Astrocyte of the spinal cord (primary cell): Measurements from ENCODE around the gene PTCD1.
"Not testable (repeated sequence)": the region's sequence is repeated elsewhere in the genome, so short reads cannot be mapped to it uniquely, and the experiment has no call there.

Experiments
- DNase-seq: peaks from one replicate; pipeline ENCODE4 v3.0.0; 2011; ENCODE audit warnings: low read depth, low spot score
- H3K4me3 ChIP-seq: 2 replicates; pipeline ENCODE4 v1.5.1; 2011; ENCODE audit warnings: low read depth, mild to moderate bottlenecking, low read length, moderate library complexity
- CTCF ChIP-seq: IDR thresholded peaks from 2 replicates; pipeline ENCODE4 v1.5.1; 2012; ENCODE audit warnings: low read depth, mild to moderate bottlenecking, low read length, inconsistent platforms
- in situ Hi-C: cut with HindIII; loops from 2 replicates; pipeline ENCODE4 v1.10.0; 2017; ENCODE audit warnings: low sequenced_read_pairs

PTCD1 gene

GRCh38 chr7:99393355-99394187, 45.0 kb downstream of the PTCD1 start:
- in situ Hi-C loops, result no loop called here
- TF ChIP-seq CTCF, result no peak
- DNase-seq, result peak; percentile 38
- H3K4me3 ChIP-seq, result peak overlapping the region; percentile 45

- H3K4me3 ChIP-seq, result peak overlapping the region; percentile 45
- no peak for TF ChIP-seq CTCF
- peak; percentile 69 for DNase-seq
- in situ Hi-C loops, result no loop called here
Measured at GRCh38 chr7:99392659-99393354, 45.8 kb downstream of the PTCD1 start.

- no peak for DNase-seq
- H3K4me3 ChIP-seq, result no peak overlapping the region
Measured at GRCh38 chr7:99392046-99392445, 46.6 kb downstream of the PTCD1 start.

GRCh38 chr7:99390941-99391602, 47.5 kb downstream of the PTCD1 start:
- no peak for DNase-seq
- TF ChIP-seq CTCF, result no peak
- in situ Hi-C loops, result no loop called here
- H3K4me3 ChIP-seq, result no peak overlapping the region

More at GRCh38 chr7:99392046-99392445, 46.6 kb downstream of the PTCD1 start:
- in situ Hi-C loops, result no loop called here
- TF ChIP-seq CTCF, result no peak

GRCh38 chr7:99389772-99390171, 48.8 kb downstream of the PTCD1 start:
- no peak for DNase-seq
- TF ChIP-seq CTCF, result no peak
- no peak overlapping the region for H3K4me3 ChIP-seq
- in situ Hi-C loops, result no loop called here

GRCh38 chr7:99387912-99388311, 50.7 kb downstream of the PTCD1 start:
- no peak for TF ChIP-seq CTCF
- in situ Hi-C loops, result no loop called here
- H3K4me3 ChIP-seq, result no peak overlapping the region
- no peak for DNase-seq

- in situ Hi-C loops, H3K4me3 ChIP-seq, DNase-seq: not testable (repeated sequence)
Measured at GRCh38 chr7:99387239-99387635, 51.4 kb downstream of the PTCD1 start.
